Measurements from ENCODE around the gene ZDHHC9.
"Not testable (repeated sequence)": the region's sequence is repeated elsewhere in the genome, so short reads cannot be mapped to it uniquely, and the experiment has no call there.

- TF ChIP-seq POLR2A, CTCF (IDR thresholded peaks at IDR 0.05): not testable (repeated sequence)
These were observed 8.1 kb upstream of the ZDHHC9 start for GRCh38 chrX:129851825-129852224.
